ENCODE results near the gene HES5.
A peak's percentile ranks its signal among the peaks of the same experiment; 100 is the strongest.
"Not testable (repeated sequence)": the region's sequence is repeated elsewhere in the genome, so short reads cannot be mapped to it uniquely, and the experiment has no call there.

The HES5 gene

DNA sequence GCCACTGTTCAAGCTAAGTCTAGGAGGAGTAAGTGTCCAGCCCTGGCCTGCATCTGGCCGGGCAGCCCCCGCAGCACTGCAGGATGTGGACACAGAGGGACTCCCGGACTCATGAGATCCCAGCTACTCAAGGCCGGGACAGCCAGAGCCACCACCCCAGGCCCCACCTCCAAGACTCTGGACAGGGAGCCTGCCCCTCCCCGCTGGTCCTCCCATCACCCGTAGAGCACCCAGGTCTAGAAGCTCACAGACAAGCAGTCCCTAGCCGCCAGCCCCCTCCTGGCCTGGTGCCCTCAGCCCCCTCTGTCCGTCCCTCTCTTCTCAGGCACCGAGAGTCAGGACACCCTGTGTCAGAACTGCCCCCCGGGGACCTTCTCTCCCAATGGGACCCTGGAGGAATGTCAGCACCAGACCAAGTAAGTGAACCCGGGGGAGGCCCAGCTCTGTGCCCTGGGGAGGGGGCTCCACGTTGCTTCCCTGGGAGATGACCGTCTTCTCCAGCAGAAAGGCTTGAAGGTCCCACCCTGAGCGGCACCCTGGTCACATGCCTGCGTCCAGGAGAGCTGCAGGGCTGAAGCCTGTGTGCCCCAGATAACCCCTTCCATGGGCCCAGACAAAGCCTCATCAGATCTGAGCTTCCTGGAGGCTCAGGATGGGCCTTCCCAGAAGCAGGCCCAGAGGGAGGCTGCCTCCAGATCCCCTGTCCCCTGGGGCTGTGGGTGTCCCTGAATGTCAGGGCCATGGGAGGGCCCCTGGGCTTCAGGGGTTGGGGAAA lies 30.4 kb upstream of the HES5 start:
- no peak for DNase-seq

DNA sequence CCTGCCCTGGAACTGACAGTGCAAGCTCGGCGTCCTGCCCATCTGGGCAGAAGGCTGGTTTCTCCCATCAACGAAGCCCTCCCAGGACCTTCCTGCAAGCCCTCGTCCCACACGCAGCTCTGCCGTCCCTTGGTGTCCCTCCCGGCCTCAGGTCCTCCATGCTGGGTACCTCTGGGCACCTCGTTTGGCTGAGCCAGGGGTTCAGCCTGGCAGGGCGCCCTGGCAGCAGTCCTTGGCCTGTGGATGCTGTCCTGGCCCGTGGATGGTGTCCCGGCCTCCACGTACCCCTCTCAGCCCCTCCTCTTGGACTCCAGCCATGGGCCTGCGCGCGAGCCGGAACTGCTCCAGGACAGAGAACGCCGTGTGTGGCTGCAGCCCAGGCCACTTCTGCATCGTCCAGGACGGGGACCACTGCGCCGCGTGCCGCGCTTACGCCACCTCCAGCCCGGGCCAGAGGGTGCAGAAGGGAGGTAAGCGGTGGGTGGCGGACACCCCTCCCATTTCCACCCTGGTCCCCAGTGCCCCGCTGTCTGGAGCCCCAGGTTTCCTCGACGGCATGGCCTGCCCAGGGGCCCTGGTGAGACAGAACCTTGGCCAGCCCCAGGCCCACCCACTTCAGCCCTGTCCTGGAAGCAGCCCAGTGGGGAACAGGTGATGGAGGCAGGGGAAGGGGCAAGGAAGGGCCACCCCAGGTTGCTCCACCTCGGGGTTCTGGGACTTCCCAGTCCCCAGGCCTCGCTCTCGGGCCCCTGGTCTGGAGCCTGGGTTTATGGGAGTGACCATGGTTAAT lies 29.6 kb upstream of the HES5 start:
- DNase-seq, result no peak

DNA sequence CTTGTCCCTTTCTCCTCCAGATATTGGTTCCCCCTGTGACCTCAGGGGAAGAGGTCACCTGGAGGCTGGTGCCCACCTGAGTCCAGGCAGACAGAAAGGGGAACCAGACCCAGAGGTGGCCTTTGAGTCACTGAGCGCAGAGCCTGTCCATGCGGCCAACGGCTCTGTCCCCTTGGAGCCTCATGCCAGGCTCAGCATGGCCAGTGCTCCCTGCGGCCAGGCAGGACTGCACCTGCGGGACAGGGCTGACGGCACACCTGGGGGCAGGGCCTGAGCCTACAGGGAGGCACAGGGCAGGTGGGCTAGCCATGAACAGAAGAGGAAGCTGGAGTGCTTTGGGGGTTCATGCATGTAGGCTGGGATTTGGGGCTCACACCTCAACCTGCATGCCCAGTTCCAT lies 28.8 kb upstream of the HES5 start:
- no peak for DNase-seq

DNA sequence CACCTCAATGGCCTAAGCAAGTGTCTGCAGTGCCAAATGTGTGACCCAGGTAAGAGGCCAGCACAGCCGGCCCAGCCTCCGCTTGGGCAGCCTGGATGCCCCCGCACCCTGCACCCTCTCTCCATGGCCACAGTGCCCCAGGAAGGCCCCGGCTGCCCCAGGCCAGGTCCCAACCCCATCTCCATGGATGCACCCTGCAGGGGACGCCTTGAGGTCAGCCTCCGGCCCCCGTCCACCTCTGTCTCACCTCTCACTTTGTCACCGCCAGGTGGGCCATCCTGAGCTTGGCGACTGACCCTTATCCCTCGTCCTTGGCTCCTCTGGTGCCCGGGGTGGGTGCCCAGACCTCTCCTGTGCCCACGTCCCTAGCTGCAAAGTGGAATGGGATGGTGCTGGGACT lies 28.4 kb upstream of the HES5 start:
- no peak for DNase-seq

DNA sequence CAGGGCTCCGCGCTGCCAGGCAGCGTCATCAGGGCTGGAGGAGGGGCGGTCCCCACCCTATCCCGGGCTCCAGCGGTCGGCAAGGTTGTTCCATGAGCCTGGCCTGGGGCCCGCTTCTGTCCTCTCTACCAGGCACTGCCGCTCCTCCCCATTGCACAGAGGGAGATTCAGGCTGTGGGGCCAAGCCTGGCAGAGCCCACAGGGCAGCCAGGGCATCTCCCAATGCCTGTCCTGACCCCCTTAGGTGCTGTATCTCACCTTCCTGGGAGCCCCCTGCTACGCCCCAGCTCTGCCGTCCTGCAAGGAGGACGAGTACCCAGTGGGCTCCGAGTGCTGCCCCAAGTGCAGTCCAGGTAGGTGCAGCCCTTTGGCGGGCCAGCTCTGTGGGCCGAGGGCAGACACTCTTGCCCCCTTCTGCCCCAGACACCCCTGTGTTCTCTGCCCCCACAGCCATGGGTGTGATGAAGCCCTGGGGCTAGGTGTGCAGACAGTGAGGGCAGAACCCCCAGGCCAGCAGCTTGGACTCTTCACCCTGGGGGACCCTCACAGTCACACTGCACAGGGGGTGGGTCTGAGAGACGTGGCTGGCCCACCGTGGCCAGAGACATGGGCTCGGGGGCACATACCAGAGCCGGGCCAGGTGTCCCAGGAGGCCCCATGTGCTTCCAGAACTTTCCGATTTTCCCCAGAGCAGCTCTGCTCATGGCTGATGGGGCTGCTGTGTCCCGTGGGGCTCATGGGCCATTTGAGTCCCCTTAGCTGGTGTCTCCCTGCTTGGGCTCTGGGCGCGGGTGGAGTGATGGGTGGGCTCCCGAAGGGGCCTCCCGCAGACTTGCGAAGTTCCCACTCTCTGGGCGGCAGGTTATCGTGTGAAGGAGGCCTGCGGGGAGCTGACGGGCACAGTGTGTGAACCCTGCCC lies 27.7 kb upstream of the HES5 start:
- DNase-seq, result no peak

DNA sequence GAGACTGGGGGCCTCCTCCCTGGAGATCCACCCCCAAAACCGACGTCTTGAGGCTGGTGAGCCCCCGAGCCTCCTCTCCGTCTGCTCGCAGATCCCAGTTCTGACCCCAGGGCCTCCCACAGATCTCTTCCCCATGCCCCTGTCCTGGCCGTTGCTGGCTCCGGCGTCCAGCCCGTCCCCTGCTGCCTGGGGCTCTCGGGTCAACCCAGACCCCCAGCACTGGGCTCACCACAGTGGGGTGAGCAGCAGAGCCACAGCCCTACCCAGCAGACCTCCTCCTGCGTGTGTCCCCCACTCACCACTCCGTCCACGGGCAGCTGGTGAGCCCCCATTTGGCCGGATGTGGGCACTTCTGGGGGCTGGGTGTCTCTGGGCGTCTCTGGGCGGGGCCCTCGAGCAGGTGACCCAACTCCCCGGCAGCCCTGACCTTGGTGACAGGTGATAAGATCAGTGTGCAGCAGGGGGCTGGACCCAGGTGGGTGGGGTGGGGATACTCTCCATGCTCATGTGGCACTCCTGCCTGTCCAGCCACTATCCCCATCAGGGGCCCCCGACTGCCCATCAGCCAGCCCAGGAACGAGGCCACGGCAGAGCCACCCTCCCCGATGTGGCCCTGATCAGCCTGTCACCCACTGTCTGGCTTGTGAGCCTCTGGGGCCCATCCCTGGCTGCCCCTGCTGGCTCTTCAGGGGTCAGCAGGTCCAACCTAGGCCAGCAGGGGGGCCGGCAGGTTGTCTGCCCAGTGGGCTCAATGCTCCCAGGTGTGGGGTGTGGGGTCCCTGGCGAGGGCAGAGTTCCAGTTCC lies 26.8 kb upstream of the HES5 start:
- DNase-seq, result peak in 1 of 14 donors; percentile 51

DNA sequence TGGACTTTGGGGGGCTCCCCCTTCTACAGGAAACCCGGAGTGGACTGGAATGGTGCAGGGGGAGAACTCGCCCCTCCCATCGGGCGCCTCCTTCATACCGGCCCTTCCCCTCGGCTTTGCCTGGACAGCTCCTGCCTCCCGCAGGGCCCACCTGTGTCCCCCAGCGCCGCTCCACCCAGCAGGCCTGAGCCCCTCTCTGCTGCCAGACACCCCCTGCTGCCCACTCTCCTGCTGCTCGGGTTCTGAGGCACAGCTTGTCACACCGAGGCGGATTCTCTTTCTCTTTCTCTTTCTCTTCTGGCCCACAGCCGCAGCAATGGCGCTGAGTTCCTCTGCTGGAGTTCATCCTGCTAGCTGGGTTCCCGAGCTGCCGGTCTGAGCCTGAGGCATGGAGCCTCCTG lies 26.2 kb upstream of the HES5 start, which contains the start of gene TNFRSF14:
Gene TNFRSF14 (plus strand): TSS at position 95 of the 401 bp plus-strand sequence. CDS start 294 bp downstream, at position 389.
- peak in 7 of 14 donors; percentile 32 to 65 (median 52) for DNase-seq

DNA sequence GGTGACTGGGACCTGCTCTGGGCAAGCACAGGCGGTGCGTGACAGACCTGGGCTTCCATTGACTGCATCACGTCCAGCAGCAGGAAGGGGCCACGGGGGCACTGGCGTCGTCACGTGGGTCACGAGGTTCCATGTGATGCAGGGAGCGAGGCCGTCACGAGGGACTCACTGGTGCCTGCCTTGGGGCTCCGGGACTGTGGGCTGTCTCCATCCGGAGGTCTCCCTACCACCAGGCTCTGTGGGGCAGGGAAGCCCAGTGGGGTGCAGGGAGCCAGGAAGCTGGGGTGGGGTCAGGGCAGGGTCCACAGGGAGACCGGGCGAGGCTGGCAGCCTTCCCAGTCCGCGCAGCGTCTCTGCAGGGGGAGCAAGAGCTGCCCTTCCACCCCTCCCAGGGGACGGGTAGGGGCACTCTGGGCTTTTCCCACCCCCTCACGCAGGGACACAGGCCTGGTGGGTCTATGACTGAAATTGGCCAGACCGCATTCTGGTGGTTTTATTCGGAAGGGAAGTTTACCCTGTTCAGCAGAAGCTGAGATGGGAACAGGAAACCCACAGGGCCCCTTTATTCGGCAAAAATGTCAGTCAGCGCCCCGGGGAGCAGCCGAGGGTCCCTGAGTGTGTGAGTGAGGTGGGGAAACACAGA lies 25.7 kb upstream of the HES5 start:
- DNase-seq, result peak in 10 of 14 donors; percentile 22 to 65 (median 48)

DNA sequence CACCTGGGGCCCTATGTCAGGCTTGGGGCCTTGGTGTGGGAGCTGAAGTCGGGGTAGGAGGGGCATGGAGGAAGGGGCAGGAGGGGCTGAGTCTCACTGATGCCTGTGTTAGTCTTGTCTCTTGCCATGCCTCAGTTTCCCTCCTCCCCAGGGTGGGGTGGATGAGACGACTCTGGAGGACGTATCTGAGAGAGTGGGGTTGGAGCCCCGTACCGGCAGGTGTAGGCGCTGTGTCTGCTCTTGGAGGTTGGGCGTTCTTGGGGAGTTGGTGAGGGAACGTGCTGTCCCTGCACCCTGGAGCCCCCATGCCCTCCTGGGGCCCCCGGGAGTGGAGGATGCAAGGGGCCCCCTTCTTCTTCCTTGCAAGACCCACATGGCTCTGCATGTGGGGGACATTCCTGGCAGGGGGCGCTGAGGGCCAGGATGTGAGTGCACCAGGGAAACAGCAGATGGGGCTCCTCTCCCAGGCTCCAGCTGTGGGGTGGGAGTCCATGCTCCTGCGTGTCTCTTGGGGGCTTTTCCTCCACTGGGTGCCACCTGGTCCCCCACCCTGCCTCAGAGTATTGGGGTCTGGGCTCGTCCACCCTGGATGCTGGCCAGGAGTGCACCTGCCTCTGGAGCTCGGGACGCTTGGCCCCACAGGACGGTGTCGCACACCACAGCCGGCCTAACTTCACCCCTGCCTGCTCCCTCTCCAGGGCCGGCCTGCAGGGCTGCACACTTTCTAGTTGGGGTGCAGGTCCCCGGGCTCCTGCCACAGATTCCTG lies 24.7 kb upstream of the HES5 start:
- peak in 1 of 14 donors; percentile 24 for DNase-seq

DNA sequence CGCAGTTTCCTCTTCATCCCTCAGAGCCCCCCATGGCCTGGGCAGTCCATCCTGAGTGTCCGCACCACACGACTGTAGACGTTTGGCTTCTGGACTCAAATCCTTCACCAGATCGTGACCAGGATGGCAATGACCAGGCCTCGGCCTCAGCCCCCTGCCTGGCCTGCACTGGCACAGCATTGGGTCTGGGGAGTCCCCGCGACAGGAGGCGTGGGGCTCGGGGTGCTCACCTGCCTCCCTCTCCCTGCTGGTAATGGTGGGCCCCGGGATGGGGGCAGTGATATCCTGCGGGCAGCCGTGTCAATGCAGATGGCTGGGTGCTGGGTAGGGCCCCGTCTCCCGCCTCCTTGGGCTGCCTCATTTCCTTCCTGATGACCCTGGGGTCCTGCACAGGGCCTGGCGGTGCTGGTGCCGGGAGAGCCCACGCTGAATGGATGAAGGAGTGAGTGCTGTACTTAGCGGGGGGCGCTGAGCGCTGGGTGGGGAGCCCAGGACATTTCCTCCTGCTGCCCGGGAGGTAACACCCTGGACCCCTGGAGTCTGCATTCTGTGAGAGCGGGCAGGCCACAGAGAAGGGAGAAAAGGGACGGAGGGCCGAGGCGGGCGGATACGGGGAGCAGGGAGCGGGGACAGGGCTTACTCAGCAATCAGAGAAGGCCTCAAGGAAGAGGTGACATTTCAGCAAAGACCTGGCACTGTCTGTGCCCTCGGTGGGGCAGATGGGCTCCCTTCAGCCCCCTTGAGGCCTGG lies 24.0 kb upstream of the HES5 start:
- no peak for DNase-seq

DNA sequence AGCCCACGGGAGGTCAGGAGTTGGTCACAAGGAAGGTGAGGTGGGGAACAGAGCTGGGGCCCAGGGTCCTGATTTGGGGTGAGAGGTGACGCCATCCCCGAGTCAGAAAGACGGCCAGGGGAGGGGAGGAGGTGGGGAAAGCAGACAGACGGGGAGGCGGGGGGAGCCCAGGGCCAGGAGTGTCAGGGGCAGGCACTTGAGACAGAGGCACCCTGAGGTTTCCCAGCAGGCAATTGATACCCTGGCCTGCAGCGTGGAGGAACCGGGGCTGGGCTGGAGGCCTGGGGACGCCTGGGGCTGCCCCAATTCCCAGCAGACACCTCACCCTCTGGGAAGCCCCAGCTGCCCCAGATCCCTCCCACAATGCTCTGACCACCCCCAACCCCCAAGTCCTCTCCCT lies 23.0 kb upstream of the HES5 start:
- DNase-seq, result not testable (repeated sequence)

DNA sequence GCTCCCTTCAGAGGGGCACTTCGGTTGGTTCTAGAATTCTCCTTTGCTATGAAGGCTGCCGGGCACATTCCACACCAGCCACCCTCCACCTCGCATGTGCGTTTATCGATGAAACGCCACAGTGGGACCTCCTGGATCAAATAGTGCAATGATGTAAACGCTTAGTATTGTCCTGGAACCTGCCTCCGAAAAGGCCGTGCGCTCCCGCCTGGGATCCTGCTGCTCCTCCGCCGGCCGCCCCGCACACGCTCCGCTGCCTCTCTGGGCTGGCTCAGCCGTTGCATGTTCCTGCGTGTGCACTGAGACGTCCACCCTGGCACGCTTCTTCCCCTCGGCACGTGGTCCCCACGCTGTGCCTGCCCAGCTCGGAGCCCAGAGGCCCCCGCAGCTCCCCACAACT lies 22.1 kb upstream of the HES5 start:
- DNase-seq, result no peak

DNA sequence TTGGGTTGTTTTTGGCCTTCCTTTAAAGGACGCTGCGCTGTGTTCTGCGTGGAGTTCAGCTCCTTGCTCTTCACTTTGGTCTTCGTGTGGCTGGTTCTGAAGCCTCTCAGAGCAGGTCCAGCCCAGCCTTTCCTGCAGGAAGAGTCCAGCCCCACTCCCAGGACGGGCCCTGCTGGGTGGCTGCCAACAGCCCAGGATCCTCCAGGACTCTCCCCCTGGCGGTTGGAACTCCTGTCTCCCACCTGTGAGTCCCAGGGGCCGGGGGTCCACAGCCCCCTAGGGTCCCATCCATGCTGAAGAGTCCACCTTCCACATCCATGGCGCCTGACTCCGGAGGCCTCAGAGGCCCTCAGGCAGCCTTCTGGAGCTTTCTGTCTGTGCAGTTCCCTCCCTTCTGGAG lies 21.5 kb upstream of the HES5 start:
- DNase-seq, result not testable (repeated sequence)

DNA sequence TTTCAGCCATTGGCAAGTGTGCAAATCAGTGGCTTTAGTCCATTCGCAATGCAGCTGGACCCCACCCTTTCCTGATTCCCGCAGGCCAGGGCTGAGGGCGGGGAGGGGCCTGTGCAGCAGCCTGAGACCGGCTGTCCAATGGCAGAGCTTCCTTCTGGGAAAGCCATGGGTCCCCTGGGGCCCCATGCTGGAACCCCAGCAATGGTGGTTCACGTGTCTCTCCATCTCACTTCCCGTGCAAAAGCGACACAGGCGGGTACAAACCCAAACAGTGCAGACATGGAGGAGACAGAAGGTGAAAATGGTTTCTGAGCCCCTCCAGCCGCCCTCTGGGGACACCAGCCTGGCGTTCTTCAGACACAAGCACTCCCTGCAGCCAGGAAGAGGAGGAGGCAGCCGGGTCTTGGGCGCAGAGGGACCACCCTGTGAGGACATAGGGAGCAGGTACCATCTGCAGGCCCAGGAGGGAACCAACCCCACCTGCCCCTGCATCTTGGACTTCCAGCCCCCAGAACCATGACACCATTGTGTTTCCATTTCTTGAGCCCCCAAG lies 20.3 kb upstream of the HES5 start:
- not testable (repeated sequence) for DNase-seq

DNA sequence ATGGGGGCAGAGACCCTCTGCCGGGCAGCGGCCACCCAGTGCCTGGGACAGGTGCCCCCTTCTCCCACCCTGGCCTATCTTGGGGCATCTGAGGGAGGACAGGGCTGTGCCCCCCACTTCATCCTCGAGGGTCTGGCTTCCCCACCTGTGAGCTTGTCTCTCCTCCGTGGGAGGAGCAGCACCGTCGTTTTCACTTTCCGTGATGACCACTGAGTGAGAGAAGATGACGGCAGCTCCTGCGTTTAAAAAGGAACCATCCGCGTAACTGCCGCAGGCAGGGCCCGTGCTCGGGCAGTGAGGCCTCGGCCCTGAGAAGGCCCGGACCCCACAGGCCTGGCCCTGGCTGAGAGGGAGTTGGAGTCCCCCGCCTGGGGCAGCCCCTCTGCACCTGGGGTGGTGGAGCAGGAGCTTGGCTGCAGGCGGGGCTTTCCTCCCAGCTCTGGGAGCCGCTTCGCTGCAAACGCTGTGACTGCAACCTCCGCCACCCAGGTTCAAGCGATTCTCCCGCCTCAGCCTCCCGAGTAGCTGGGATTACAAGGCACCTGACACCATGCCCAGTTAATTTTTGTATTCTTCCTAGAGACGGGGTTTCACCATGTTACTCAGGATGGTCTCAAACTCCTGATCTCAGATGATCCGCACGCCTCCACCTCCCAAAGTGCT lies 19.4 kb upstream of the HES5 start:
- not testable (repeated sequence) for DNase-seq

DNA sequence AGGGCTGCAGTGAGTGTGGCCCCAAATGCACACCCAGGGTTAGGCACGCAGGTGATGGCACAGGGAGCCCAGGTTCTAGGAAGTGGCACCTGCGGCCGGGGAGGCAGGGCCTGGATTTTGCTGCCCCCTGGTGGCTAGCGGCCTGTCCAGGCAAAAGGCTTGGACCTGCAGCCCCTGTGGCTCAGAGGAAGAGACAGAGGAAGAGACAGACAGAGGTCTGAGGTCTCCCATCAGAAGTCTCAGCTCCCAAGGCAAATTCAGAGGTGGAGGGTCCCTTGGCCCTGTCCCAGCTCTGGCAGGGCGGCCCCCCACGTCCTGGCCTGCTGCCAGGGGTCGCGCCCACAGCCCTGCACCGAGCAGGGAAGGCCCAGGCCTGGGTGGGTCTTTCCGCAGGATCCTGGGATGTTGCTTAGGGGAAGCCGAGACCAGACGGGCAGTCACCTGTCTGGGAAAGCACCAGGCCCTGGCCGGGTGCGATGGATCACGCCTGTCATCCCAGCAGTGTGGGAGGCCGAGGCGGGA lies 18.1 kb upstream of the HES5 start:
- DNase-seq, result peak in 13 of 14 donors; percentile 41 to 82 (median 72)

DNA sequence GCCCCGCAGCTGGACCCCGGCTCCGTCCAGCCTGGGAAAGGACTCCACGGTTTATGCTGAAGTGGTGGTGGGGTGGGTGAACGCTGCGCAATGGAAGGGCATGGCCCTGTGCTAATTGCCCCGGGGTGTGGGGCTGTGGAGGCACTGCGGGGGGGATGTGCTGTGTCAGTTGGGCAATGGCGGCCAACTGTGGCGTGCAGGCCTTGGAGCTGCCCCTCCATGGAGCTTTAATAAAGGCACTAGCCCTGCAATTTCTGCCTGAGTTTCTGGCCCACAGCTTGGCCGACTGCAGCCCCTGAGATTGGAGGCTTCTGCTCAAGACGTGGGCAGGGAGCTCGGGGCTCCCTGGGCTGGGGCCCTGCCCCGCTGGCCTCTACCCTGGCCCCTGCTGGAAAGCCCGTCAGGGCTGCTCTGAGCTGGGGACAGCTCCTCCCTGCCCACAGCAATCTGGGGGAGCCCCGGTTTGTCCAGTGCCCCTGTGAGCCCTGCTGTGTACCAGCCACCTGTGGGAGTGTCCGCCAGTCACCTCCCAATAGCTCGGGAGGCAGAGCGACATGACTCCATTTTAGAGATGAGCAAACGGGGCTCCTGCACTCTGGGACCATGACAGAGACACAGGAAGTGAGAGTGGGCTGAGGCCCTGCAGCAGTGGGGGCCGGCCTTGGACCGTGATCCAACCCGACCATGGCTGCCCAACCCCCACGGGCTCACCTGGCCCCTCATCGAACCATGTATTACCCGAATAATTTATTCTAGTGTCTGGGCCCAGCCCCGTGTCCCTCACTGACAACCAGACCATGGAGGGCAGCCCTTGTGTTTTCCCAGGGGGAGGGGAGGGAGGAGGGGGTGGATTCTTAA lies 17.4 kb upstream of the HES5 start:
- no peak for DNase-seq
